ENCODE data around the gene MSH2.
"Not testable (repeated sequence)": the region's sequence is repeated elsewhere in the genome, so short reads cannot be mapped to it uniquely, and the experiment has no call there.

The MSH2 gene

DNA sequence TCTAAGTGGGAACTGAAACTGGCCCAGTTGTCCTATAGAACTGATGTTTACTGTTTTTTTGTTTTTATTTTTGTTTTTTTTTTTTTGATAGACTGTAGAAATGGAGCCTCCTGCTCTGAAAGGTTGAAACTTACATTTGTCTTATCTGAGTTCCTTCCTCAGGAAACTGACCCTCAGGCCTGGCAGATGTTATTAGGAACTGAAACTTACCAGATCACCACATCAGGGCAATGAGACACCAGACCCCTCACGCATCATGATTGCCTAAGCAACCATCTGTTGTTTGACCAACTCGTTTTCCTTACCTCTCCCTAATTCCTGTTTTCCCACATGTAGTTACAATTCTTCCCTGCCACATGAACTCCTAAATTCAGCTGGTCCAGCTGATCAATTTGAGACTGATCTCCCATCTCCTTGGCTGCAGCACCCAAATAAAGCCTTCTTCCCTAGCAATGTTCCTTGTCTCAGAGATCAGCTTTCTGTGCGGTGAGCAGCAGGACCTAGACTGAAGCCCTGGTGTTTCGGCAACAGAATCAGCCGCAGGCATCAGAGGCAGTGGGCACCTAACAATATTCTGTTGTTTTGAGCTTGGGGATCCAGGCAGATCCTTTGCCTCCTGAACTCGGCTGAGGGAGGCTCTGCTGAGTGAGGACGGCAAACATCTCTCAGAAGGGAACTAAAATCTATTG, 96.8 kb downstream of the MSH2 start:
- no peak overlapping the region for H3K9ac ChIP-seq (ENCODE audit: low read depth, low read length)
- H3K4me3 ChIP-seq (ENCODE audit: low read depth, low read length): no peak overlapping the region
- H3K27me3 ChIP-seq (ENCODE audit: control insufficient read depth, insufficient read depth, low read length): no peaks in the 10 kb centered on the region
- H3K9me3 ChIP-seq (ENCODE audit: control insufficient read depth, insufficient read depth, low read length): peaks cover 9% of the 10 kb centered on the region
- H3K4me1 ChIP-seq (ENCODE audit: control insufficient read depth, insufficient read depth, low read length): no peaks in the 10 kb centered on the region
- H3K36me3 ChIP-seq (ENCODE audit: control insufficient read depth, insufficient read depth, low read length): peaks cover 7% of the 10 kb centered on the region

DNA sequence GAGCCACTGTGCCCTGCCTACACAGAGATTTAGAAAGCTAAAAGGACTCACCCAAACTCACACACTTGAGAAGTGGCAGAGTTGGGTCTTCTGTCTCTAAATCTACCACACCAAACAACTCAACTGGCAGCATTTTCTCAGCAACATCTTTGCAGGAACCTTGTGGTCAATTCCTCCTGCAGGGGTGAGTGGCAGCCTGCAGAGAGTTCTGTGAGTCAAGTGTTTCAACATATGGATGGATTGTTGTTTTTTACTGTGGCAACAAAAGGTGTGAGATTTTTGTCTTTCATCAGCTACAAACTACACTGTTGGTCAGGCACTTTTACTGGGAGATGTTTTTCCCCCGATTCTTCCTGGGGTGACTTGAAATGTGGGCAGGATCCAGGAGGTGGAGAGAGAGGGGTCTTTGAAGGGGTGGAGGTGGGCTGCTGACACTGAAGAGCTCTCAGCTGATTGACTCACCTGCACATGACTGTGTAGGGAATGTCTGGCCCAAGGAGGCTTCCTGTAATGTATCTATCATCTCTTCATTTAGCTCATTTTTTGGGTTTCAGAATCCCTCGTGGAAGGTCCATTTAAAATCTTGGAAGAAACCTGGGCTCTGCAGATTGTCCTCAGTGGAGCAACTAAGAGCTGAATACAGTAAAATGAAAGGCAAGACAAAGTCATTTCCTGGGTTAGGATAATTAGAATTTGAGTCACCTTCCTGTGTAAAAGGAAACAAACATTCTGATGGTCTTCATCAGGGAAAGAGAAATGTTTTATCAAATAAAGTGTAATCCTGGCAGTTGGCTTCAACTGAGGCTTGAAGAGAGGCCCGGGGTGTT, 98.6 kb downstream of the MSH2 start:
- Histone ChIP-seq H3K4me3 (ENCODE audit: low read depth, low read length) (no peak overlapping the region), H3K36me3 (ENCODE audit: control insufficient read depth, insufficient read depth, low read length) (peaks cover 7% of the 10 kb centered on the region), H3K4me1 (ENCODE audit: control insufficient read depth, insufficient read depth, low read length) (no peaks in the 10 kb centered on the region), H3K9ac (ENCODE audit: low read depth, low read length) (no peak overlapping the region), H3K27me3 (ENCODE audit: control insufficient read depth, insufficient read depth, low read length) (no peaks in the 10 kb centered on the region), H3K9me3 (ENCODE audit: control insufficient read depth, insufficient read depth, low read length) (peaks cover 9% of the 10 kb centered on the region)

DNA sequence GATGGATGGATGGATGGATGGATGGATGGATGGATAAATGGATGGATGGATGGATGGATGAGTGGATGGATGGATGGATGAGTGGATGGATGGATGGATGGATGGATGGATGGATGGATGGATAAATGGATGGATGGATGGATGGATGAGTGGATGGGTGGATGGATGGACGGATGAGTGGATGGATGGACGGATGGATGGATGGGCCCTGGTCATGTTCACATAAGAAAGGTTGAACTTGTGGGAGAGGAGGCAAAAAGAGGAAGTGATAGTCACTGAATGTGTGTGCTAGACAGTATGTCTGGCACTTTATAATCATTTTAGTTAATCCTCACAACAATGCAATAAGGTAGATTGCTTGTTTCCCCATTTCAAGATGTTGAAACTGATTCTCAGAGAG, 99.5 kb downstream of the MSH2 start:
- H3K27me3 ChIP-seq (ENCODE audit: control insufficient read depth, insufficient read depth, low read length); H3K4me3 ChIP-seq (ENCODE audit: low read depth, low read length); H3K9me3 ChIP-seq (ENCODE audit: control insufficient read depth, insufficient read depth, low read length); H3K9ac ChIP-seq (ENCODE audit: low read depth, low read length); H3K4me1 ChIP-seq (ENCODE audit: control insufficient read depth, insufficient read depth, low read length); H3K36me3 ChIP-seq (ENCODE audit: control insufficient read depth, insufficient read depth, low read length): not testable (repeated sequence)

DNA sequence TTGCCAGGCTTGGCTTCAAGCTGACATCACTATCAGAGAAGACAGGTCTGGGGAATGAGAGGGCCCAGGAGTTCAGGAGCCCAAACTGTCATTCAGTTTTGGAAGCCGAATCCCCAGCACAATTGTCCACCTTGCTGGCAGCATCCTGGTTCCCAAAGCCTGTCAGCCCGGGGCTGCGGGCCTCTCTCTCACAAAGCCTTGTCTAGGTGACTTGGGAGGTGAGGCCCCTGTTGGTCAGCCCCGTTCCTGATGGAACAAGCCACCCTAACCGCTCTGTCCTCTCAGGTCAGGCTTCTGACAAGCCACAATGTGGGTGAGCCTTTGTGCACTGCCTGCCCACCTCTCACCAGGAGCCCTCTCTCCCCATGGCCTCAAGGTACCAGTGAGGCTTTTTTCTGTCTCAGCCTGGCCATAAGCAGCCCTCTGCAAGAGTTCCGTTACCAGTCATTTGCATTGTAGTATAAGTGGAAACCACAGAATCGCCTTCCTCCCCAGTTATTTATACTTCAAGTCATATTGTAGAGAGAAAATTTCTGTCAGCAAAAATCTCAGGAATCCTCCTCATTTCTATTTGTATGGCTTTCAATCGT, 100.6 kb downstream of the MSH2 start:
- peaks cover 9% of the 10 kb centered on the region for H3K9me3 ChIP-seq (ENCODE audit: control insufficient read depth, insufficient read depth, low read length)
- H3K4me3 ChIP-seq (ENCODE audit: low read depth, low read length): no peak overlapping the region
- H3K27me3 ChIP-seq (ENCODE audit: control insufficient read depth, insufficient read depth, low read length): no peaks in the 10 kb centered on the region
- H3K36me3 ChIP-seq (ENCODE audit: control insufficient read depth, insufficient read depth, low read length): peaks cover 9% of the 10 kb centered on the region
- H3K9ac ChIP-seq (ENCODE audit: low read depth, low read length): no peak overlapping the region
- no peaks in the 10 kb centered on the region for H3K4me1 ChIP-seq (ENCODE audit: control insufficient read depth, insufficient read depth, low read length)

DNA sequence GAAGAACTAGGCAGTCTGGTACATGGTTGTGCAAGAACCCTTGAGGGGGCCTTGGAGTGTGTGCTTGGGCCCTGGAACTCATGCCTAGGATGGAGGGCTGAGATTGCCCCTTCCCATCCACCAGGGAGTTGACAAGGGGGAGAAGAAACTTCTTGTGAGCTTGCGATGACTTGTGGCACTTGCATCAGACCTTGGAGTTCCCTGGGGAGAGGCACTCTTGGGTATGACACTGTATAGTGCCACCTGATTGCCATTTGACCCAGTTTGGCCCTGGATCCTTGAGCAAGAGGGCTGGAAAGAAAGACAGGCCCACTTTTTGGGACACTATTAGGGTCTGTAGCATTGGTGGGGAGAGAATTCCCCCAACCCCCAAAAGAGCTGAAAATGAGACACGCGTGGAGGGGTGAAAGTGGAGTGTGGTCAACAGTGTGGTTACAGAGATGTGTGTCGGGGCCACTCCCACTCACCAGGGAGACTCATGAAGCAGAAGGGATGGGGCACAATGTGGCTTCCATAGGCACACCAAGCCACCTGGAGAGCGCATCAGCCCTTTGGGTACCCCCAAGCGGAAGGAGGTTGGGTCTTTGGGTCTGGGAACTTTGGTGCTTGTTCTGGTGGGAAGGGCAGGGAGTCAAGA, 101.3 kb downstream of the MSH2 start:
- no peak overlapping the region for H3K9ac ChIP-seq (ENCODE audit: low read depth, low read length)
- H3K4me3 ChIP-seq (ENCODE audit: low read depth, low read length): no peak overlapping the region
- peaks cover 9% of the 10 kb centered on the region for H3K9me3 ChIP-seq (ENCODE audit: control insufficient read depth, insufficient read depth, low read length)
- H3K27me3 ChIP-seq (ENCODE audit: control insufficient read depth, insufficient read depth, low read length): no peaks in the 10 kb centered on the region
- peaks cover 7% of the 10 kb centered on the region for H3K36me3 ChIP-seq (ENCODE audit: control insufficient read depth, insufficient read depth, low read length)
- no peaks in the 10 kb centered on the region for H3K4me1 ChIP-seq (ENCODE audit: control insufficient read depth, insufficient read depth, low read length)

DNA sequence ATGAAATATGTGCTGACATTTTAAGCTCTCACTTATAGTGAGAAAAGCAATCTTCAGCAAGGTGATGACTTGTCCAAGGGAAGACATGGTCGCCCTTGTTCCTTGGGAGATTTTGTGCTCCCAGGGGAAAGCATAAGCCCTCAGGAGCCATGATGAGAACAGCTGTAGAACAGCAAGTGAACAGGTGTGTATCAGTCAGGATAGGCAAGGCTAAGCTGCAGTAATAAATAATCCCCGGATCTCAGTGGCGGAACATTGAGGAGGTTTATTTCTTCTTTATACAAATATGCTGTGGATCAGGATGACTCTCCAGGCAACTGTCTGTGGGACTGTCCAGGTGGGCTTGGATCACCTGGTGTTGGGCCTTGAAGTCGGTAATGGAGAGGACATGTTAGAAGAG, 103.1 kb downstream of the MSH2 start:
- H3K4me1 ChIP-seq (ENCODE audit: control insufficient read depth, insufficient read depth, low read length): no peaks in the 10 kb centered on the region
- H3K9ac ChIP-seq (ENCODE audit: low read depth, low read length): no peak overlapping the region
- no peaks in the 10 kb centered on the region for H3K9me3 ChIP-seq (ENCODE audit: control insufficient read depth, insufficient read depth, low read length)
- H3K36me3 ChIP-seq (ENCODE audit: control insufficient read depth, insufficient read depth, low read length): peaks cover 2% of the 10 kb centered on the region
- no peaks in the 10 kb centered on the region for H3K27me3 ChIP-seq (ENCODE audit: control insufficient read depth, insufficient read depth, low read length)
- no peak overlapping the region for H3K4me3 ChIP-seq (ENCODE audit: low read depth, low read length)

DNA sequence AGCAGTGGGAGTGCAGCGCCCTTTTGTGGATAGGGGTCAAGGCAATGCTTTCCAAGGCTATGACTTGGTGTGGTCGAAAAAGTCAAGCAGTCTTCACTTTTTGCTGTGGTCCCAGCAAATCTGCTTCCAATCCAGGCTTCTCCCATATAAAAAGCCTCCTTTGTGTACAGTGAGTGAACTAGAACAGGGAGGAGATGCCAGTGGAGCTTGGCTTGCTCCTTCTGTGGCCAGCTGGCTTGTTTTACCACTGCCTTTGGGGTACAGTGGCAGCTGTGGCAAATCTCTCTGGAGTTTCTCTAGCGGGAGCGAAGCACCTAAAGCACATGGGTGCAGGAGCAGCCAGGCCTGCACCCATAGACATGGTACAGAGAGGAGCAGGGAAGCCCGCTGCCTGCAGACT, 103.5 kb downstream of the MSH2 start:
- Histone ChIP-seq H3K36me3 (ENCODE audit: control insufficient read depth, insufficient read depth, low read length) (peaks cover 2% of the 10 kb centered on the region), H3K27me3 (ENCODE audit: control insufficient read depth, insufficient read depth, low read length) (no peaks in the 10 kb centered on the region), H3K9ac (ENCODE audit: low read depth, low read length) (no peak overlapping the region), H3K4me1 (ENCODE audit: control insufficient read depth, insufficient read depth, low read length) (no peaks in the 10 kb centered on the region), H3K4me3 (ENCODE audit: low read depth, low read length) (no peak overlapping the region), H3K9me3 (ENCODE audit: control insufficient read depth, insufficient read depth, low read length) (no peaks in the 10 kb centered on the region)

DNA sequence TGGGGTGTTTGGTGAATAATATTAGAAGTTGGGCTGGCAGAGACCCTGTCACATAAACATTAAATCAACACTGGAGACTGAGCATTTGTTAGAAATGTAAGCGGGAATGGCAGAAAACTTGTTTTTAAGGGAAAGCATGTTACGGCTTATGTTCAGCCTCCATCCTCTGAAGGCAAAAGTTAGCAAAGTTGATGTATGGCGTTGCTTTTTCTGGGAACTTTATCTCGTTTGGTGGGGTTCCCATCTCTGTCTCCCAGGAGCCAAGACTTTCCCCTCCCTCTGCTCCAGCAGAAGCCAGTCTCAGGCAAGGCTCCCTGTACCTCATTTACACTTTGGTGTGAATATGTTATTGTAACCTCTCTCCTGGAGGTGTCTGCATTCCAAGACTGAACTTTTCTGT, 105.1 kb downstream of the MSH2 start:
- Histone ChIP-seq H3K9ac (ENCODE audit: low read depth, low read length) (no peak overlapping the region), H3K27me3 (ENCODE audit: control insufficient read depth, insufficient read depth, low read length) (no peaks in the 10 kb centered on the region), H3K9me3 (ENCODE audit: control insufficient read depth, insufficient read depth, low read length) (no peaks in the 10 kb centered on the region), H3K4me3 (ENCODE audit: low read depth, low read length) (no peak overlapping the region), H3K36me3 (ENCODE audit: control insufficient read depth, insufficient read depth, low read length) (peaks cover 2% of the 10 kb centered on the region), H3K4me1 (ENCODE audit: control insufficient read depth, insufficient read depth, low read length) (no peaks in the 10 kb centered on the region)

DNA sequence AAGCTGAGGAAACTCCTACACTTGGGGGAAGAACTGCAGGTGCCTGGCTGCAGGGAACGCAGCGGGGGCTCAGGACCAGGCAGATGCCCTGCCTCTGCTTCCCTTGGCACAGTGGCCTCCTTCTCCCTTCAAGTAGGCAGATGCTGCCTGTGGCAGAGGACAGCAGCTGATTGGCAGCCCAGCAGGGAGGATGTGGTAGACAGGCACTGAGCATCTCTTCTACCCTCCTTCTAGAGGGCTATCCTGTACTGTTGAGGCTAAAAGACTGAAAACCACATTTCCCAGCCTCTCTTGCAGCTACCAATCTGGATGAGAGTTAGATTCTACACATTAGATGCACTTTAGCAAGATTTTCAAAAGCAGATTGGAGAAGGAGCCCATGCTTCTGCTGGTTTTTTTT, 105.7 kb downstream of the MSH2 start:
- no peaks in the 10 kb centered on the region for H3K4me1 ChIP-seq (ENCODE audit: control insufficient read depth, insufficient read depth, low read length)
- no peak overlapping the region for H3K4me3 ChIP-seq (ENCODE audit: low read depth, low read length)
- no peaks in the 10 kb centered on the region for H3K27me3 ChIP-seq (ENCODE audit: control insufficient read depth, insufficient read depth, low read length)
- peaks cover 2% of the 10 kb centered on the region for H3K36me3 ChIP-seq (ENCODE audit: control insufficient read depth, insufficient read depth, low read length)
- H3K9ac ChIP-seq (ENCODE audit: low read depth, low read length): no peak overlapping the region
- no peaks in the 10 kb centered on the region for H3K9me3 ChIP-seq (ENCODE audit: control insufficient read depth, insufficient read depth, low read length)

DNA sequence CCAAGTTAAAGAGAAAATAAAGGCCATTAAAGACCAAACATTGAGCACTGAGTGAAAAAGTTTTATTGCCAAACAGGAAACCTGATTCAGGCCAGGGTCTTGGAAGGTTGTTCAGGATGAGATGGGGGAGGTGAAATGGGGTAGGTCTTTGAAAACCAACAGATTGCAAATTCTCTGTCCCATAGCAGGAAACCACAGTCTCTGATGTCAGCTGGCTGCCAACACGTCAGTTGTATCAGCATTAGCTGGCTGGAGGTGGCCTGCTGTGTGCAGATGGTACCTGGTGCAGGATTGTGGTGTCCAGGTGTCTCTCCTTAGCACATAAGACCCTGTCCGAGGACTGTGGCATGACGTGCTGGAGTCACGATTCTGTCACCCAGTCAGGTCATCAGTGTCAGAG, 106.3 kb downstream of the MSH2 start:
- H3K9me3 ChIP-seq (ENCODE audit: control insufficient read depth, insufficient read depth, low read length): no peaks in the 10 kb centered on the region
- H3K36me3 ChIP-seq (ENCODE audit: control insufficient read depth, insufficient read depth, low read length): peaks cover 2% of the 10 kb centered on the region
- no peaks in the 10 kb centered on the region for H3K4me1 ChIP-seq (ENCODE audit: control insufficient read depth, insufficient read depth, low read length)
- H3K27me3 ChIP-seq (ENCODE audit: control insufficient read depth, insufficient read depth, low read length): no peaks in the 10 kb centered on the region
- no peak overlapping the region for H3K9ac ChIP-seq (ENCODE audit: low read depth, low read length)
- no peak overlapping the region for H3K4me3 ChIP-seq (ENCODE audit: low read depth, low read length)

DNA sequence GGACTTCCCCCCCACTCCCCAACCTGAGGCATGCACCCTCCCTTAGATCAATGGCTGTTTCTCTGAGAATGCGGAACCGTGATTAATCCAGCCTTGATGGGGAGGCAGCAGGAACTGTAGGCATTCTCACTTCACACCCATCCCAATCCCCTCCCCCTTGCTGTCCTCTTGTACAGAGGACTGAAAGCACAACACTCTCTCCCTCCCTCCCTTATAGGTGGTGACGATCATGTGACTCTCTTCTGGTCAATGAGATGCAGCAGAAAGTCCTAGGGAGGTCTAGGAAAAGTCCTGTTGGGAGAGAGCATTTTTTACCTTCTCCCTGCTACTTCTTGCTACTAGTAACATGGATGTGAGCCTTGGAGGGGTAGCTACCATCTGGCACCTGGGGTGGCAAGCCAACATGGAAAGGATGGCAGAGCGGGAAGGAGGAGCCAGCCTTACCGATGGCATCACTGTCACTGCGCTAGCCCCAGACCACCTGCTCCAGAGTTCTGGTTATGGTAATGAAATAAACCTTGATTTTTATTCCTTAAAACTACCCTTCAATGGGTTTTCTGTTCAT, 106.9 kb downstream of the MSH2 start:
- H3K9ac ChIP-seq (ENCODE audit: low read depth, low read length): no peak overlapping the region
- H3K4me1 ChIP-seq (ENCODE audit: control insufficient read depth, insufficient read depth, low read length): no peaks in the 10 kb centered on the region
- H3K9me3 ChIP-seq (ENCODE audit: control insufficient read depth, insufficient read depth, low read length): no peaks in the 10 kb centered on the region
- no peak overlapping the region for H3K4me3 ChIP-seq (ENCODE audit: low read depth, low read length)
- no peaks in the 10 kb centered on the region for H3K27me3 ChIP-seq (ENCODE audit: control insufficient read depth, insufficient read depth, low read length)
- peaks cover 2% of the 10 kb centered on the region for H3K36me3 ChIP-seq (ENCODE audit: control insufficient read depth, insufficient read depth, low read length)

All from iPS-15b (cell line).